HepG2 (cell line): ENCODE measurements around the gene SLC4A2. TPM values are rescaled to one million over a fixed set of nuclear protein-coding genes. Genes with fewer than 3 reads are reported as not detected.

Experiments
- GABPB1 ChIP-seq: IDR thresholded peaks from 2 replicates; pipeline ENCODE4 v1.6.1; 2016; ENCODE audit warnings: mild to moderate bottlenecking, missing genetic modification reagents, moderate library complexity, missing compliant biosample characterization
- HNRNPH1 ChIP-seq: fragments of 200-400 bp; formaldehyde crosslinking; optimal IDR thresholded peaks from 2 replicates; pipeline ENCODE3; 2017; ENCODE audit warnings: mild to moderate bottlenecking, low read depth, low read length
- MTF1 ChIP-seq: sonication (generic); formaldehyde crosslinking; IDR thresholded peaks from 2 replicates; pipeline ENCODE4 v1.5.0; 2020; ENCODE audit warnings: missing genetic modification reagents
- MXD3 ChIP-seq: IDR thresholded peaks from 2 replicates; pipeline ENCODE4 v1.6.1; 2016; ENCODE audit warnings: mild to moderate bottlenecking, missing biosample characterization, missing genetic modification reagents
- MYNN ChIP-seq: sonication (generic); formaldehyde crosslinking; IDR thresholded peaks from 2 replicates; pipeline ENCODE4 v1.4.0; 2020; ENCODE audit warnings: mild to moderate bottlenecking, low read depth, missing genetic modification reagents
- PRPF4 ChIP-seq: fragments of 200-400 bp; formaldehyde crosslinking; IDR thresholded peaks from 2 replicates; pipeline ENCODE4 v1.6.1; 2016; ENCODE audit warnings: low read length, low read depth; ENCODE audit not compliant: poor library complexity, severe bottlenecking
- SMARCE1 ChIP-seq: fragments of 450-650 bp; IDR thresholded peaks from 2 replicates; pipeline ENCODE4 v1.6.1; 2017; ENCODE audit warnings: borderline replicate concordance
- ZBED4 ChIP-seq: sonication (generic); formaldehyde crosslinking; IDR thresholded peaks from 2 replicates; pipeline ENCODE4 v1.4.0; 2020; ENCODE audit warnings: missing genetic modification reagents, borderline replicate concordance
- ZBTB25 ChIP-seq: IDR thresholded peaks from 2 replicates; pipeline ENCODE4 v1.6.1; 2018; ENCODE audit warnings: missing genetic modification reagents
- ZNF34 ChIP-seq: sonication (generic); formaldehyde crosslinking; IDR thresholded peaks from 2 replicates; pipeline ENCODE4 v1.4.0; 2020; ENCODE audit warnings: mild to moderate bottlenecking, missing genetic modification reagents, borderline replicate concordance
- ZNF496 ChIP-seq: sonication (generic); formaldehyde crosslinking; IDR thresholded peaks from 2 replicates; pipeline ENCODE4 v1.8.1; 2023; ENCODE audit warnings: mild to moderate bottlenecking, moderate library complexity, missing genetic modification reagents; ENCODE audit not compliant: insufficient replicate concordance
- ZNF615 ChIP-seq: sonication (generic); formaldehyde crosslinking; IDR thresholded peaks from 2 replicates; pipeline ENCODE4 v1.5.0; 2020; ENCODE audit warnings: mild to moderate bottlenecking, missing genetic modification reagents, borderline replicate concordance
- polyA plus RNA-seq, 8 experiments: library from polyadenylated mRNA; depleted of rRNA in 3 of 8; stranded (reverse) in 7 of 8; unstranded in 1 of 8; fragments of >200 nt; fragmentation: Illumina TruSeq in 4 of 8; extraction: Trizol in 4 of 8; gene quantifications; 2 replicates each; pipeline versions ENCODE4 v1.2.1 to v1.2.3, GENCODE V29; 2011 to 2016; ENCODE audit warnings: low read depth in 4 of 8, missing spikeins in 1 of 8, mixed read lengths in 1 of 8; ENCODE audit not compliant: insufficient read depth in 1 of 8
- total RNA-seq, 5 experiments: library from RNA; depleted of rRNA; stranded (reverse); fragments of >200 nt; fragmentation: Illumina TruSeq; extraction: Trizol; gene quantifications; 2 replicates each; pipeline ENCODE4 v1.2.3, GENCODE V29; 2016; ENCODE audit warnings: low read depth in 1 of 5
- TF ChIP-seq, protein P1 (sequence below): sonication (generic); formaldehyde crosslinking; IDR thresholded peaks from 2 replicates; pipeline ENCODE4 v1.4.0; 2020; ENCODE audit warnings: missing genetic modification reagents
- TF ChIP-seq, protein P2 (sequence below): IDR thresholded peaks from 2 replicates; pipeline ENCODE4 v1.6.1; 2016; ENCODE audit warnings: mild to moderate bottlenecking
- TF ChIP-seq, protein P3 (sequence below): sonication (generic); formaldehyde crosslinking; conservative IDR thresholded peaks from 2 replicates; pipeline ENCODE4 v1.4.0; 2020; ENCODE audit warnings: mild to moderate bottlenecking, missing genetic modification reagents, moderate library complexity
- TF ChIP-seq, protein P4 (sequence below): sonication (generic); formaldehyde crosslinking; IDR thresholded peaks from 2 replicates; pipeline ENCODE4 v1.4.0; 2020; ENCODE audit warnings: mild to moderate bottlenecking, low read depth, missing genetic modification reagents

SLC4A2 gene
- total and polyA plus RNA-seq, 2 of the 13 experiments (the other 11 are each of a cell fraction or from before 2014, with no cell fraction given), result 51.9 to 73.4 TPM

GRCh38 chr7:151017953-151018420 is 41.4 kb upstream of the SLC4A2 start (continued):
- TF ChIP-seq, protein P1, sequence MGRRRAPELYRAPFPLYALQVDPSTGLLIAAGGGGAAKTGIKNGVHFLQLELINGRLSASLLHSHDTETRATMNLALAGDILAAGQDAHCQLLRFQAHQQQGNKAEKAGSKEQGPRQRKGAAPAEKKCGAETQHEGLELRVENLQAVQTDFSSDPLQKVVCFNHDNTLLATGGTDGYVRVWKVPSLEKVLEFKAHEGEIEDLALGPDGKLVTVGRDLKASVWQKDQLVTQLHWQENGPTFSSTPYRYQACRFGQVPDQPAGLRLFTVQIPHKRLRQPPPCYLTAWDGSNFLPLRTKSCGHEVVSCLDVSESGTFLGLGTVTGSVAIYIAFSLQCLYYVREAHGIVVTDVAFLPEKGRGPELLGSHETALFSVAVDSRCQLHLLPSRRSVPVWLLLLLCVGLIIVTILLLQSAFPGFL (CRISPR knock-in tag), result no peak
- TF ChIP-seq SMARCE1 (no peak), MYNN (CRISPR knock-in tag) (no peak), ZNF34 (no peak), HNRNPH1 (no peak), MXD3 (CRISPR knock-in tag) (peak; percentile 24; the same call in 1 of the 2 replicates), ZNF615 (CRISPR knock-in tag) (no peak), ZBTB25 (no peak), GABPB1 (CRISPR knock-in tag) (peak; percentile 73; the same call in 1 of the 2 replicates), ZNF496 (CRISPR knock-in tag) (no peak), PRPF4 (no peak), ZBED4 (CRISPR knock-in tag) (no peak), MTF1 (CRISPR knock-in tag) (no peak)
- TF ChIP-seq, protein P2, sequence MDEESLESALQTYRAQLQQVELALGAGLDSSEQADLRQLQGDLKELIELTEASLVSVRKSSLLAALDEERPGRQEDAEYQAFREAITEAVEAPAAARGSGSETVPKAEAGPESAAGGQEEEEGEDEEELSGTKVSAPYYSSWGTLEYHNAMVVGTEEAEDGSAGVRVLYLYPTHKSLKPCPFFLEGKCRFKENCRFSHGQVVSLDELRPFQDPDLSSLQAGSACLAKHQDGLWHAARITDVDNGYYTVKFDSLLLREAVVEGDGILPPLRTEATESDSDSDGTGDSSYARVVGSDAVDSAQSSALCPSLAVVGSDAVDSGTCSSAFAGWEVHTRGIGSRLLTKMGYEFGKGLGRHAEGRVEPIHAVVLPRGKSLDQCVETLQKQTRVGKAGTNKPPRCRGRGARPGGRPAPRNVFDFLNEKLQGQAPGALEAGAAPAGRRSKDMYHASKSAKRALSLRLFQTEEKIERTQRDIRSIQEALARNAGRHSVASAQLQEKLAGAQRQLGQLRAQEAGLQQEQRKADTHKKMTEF (CRISPR knock-in tag), result 0 out of 2 replicates have a peak, but pooled peaks have one; percentile 46
- TF ChIP-seq, protein P3, sequence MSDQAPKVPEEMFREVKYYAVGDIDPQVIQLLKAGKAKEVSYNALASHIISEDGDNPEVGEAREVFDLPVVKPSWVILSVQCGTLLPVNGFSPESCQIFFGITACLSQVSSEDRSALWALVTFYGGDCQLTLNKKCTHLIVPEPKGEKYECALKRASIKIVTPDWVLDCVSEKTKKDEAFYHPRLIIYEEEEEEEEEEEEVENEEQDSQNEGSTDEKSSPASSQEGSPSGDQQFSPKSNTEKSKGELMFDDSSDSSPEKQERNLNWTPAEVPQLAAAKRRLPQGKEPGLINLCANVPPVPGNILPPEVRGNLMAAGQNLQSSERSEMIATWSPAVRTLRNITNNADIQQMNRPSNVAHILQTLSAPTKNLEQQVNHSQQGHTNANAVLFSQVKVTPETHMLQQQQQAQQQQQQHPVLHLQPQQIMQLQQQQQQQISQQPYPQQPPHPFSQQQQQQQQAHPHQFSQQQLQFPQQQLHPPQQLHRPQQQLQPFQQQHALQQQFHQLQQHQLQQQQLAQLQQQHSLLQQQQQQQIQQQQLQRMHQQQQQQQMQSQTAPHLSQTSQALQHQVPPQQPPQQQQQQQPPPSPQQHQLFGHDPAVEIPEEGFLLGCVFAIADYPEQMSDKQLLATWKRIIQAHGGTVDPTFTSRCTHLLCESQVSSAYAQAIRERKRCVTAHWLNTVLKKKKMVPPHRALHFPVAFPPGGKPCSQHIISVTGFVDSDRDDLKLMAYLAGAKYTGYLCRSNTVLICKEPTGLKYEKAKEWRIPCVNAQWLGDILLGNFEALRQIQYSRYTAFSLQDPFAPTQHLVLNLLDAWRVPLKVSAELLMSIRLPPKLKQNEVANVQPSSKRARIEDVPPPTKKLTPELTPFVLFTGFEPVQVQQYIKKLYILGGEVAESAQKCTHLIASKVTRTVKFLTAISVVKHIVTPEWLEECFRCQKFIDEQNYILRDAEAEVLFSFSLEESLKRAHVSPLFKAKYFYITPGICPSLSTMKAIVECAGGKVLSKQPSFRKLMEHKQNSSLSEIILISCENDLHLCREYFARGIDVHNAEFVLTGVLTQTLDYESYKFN (CRISPR knock-in tag), result no peak
- TF ChIP-seq, protein P4, sequence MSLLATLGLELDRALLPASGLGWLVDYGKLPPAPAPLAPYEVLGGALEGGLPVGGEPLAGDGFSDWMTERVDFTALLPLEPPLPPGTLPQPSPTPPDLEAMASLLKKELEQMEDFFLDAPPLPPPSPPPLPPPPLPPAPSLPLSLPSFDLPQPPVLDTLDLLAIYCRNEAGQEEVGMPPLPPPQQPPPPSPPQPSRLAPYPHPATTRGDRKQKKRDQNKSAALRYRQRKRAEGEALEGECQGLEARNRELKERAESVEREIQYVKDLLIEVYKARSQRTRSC (CRISPR knock-in tag), result no peak
